Measurements from ENCODE around the gene SMAD5. TPM values are rescaled to one million over a fixed set of nuclear protein-coding genes. Genes with fewer than 3 reads are reported as not detected.

Gene SMAD5
- total and polyA plus RNA-seq, 12 donors, result 7.0 to 53.8 (median 38.7) TPM

GRCh38 chr5:136159457-136159856, 26.8 kb downstream of the SMAD5 start:
- Histone ChIP-seq H3K4me1 (peaks cover 0 to 61% (median 34%) of the 10 kb centered on the region in 9 donors), H3K9me3 (no peaks in the 10 kb centered on the region), H3K27ac (no peak overlapping the region), H3K27me3 (no peaks in the 10 kb centered on the region), H3K36me3 (peaks cover 0 to 79% (median 21%) of the 10 kb centered on the region in 9 donors), H3K4me3 (no peak overlapping the region)
- intact Hi-C loops (cut with DNase I), result no loop called here
- no peak for DNase-seq
- WGBS, 2 donors, result 35 to 48% methylated on average over 3 of the region's 3 CpGs
- TF ChIP-seq, protein P1, sequence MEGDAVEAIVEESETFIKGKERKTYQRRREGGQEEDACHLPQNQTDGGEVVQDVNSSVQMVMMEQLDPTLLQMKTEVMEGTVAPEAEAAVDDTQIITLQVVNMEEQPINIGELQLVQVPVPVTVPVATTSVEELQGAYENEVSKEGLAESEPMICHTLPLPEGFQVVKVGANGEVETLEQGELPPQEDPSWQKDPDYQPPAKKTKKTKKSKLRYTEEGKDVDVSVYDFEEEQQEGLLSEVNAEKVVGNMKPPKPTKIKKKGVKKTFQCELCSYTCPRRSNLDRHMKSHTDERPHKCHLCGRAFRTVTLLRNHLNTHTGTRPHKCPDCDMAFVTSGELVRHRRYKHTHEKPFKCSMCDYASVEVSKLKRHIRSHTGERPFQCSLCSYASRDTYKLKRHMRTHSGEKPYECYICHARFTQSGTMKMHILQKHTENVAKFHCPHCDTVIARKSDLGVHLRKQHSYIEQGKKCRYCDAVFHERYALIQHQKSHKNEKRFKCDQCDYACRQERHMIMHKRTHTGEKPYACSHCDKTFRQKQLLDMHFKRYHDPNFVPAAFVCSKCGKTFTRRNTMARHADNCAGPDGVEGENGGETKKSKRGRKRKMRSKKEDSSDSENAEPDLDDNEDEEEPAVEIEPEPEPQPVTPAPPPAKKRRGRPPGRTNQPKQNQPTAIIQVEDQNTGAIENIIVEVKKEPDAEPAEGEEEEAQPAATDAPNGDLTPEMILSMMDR (IDR thresholded peaks at IDR 0.05), result no peak
- no peak for ATAC-seq

- intact Hi-C loops (cut with DNase I), result no loop called here
- DNase-seq, result no peak
Observed at GRCh38 chr5:136162008-136162407, 29.4 kb downstream of the SMAD5 start.

GRCh38 chr5:136164226-136164625, 31.6 kb downstream of the SMAD5 start:
- ATAC-seq (no peak), DNase-seq (no peak)
- no peak overlapping the region for H3K4me3 ChIP-seq
- intact Hi-C loops (cut with DNase I), result no loop called here
- WGBS, 2 donors, result 98 to 100% methylated on average over 1 of the region's 1 CpG
- TF ChIP-seq, protein P1 (IDR thresholded peaks at IDR 0.05), result no peak
- H3K27me3 ChIP-seq, result no peaks in the 10 kb centered on the region
- H3K9me3 ChIP-seq, result no peaks in the 10 kb centered on the region
- H3K4me1 ChIP-seq, result peaks cover 0 to 17% (median 11%) of the 10 kb centered on the region in 9 donors
- H3K36me3 ChIP-seq, result peaks cover 0 to 90% (median 21%) of the 10 kb centered on the region in 9 donors
- no peak overlapping the region for H3K27ac ChIP-seq

More at GRCh38 chr5:136162008-136162407, 29.4 kb downstream of the SMAD5 start:
- Histone ChIP-seq H3K27ac (no peak overlapping the region), H3K9me3 (no peaks in the 10 kb centered on the region), H3K27me3 (no peaks in the 10 kb centered on the region), H3K4me3 (no peak overlapping the region), H3K36me3 (peaks cover 0 to 79% (median 21%) of the 10 kb centered on the region in 9 donors), H3K4me1 (peaks cover 0 to 36% (median 20%) of the 10 kb centered on the region in 9 donors)
- ATAC-seq, result no peak
- 67 to 68% methylated on average over 4 of the region's 4 CpGs for WGBS, 2 donors
- TF ChIP-seq, protein P1 (IDR thresholded peaks at IDR 0.05), result no peak

- ATAC-seq (no peak), DNase-seq (no peak)
- intact Hi-C loops (cut with DNase I), result loop anchor here in 1 of 10 donors (5.0 kb wide), 1 partner anchor 35 kb away; the partner anchor contains the start of gene SMAD5
- H3K9me3 ChIP-seq, result no peaks in the 10 kb centered on the region
- 81 to 87% methylated on average over 4 of the region's 4 CpGs for WGBS, 2 donors
- no peaks in the 10 kb centered on the region for H3K27me3 ChIP-seq
- H3K4me3 ChIP-seq, result no peak overlapping the region
- TF ChIP-seq, protein P1 (IDR thresholded peaks at IDR 0.05), result no peak
- H3K36me3 ChIP-seq, result peaks cover 0 to 97% (median 17%) of the 10 kb centered on the region in 9 donors
- H3K27ac ChIP-seq, result no peak overlapping the region
- peaks cover 0 to 10% (median 0%) of the 10 kb centered on the region in 9 donors for H3K4me1 ChIP-seq
Observed at GRCh38 chr5:136166909-136167308, 34.3 kb downstream of the SMAD5 start.
